ENCODE measurements around the gene PLAC1.

Gene PLAC1

GRCh38 chrX:134645936-134646543 lies 12.2 kb downstream of the PLAC1 start:
- ChIA-PET POLR2A (no interaction called here), CTCF (no interaction called here)
- Histone ChIP-seq H3K27me3 (replicated peaks in 2 of 5; ENCODE audit: control insufficient read depth in 4 of 5, insufficient read depth in 5 of 5, low read length in 4 of 5) (no peaks in the 10 kb centered on the region), H3K27ac (ENCODE audit: insufficient read depth in 1 of 2, low read depth in 1 of 2, low read length in 2 of 2, poor library complexity in 1 of 2, severe bottlenecking in 2 of 2) (no peak overlapping the region), H3K4me1 (ENCODE audit: control extremely low read depth in 1 of 4, control insufficient read depth in 4 of 4, insufficient read depth in 4 of 4, low read length in 3 of 4) (peaks cover 0 to 2% (median 0%) of the 10 kb centered on the region in 4 experiments), H3K9me3 (ENCODE audit: control extremely low read depth in 1 of 5, control insufficient read depth in 4 of 5, insufficient read depth in 2 of 5, low read depth in 1 of 5, low read length in 4 of 5) (no peaks in the 10 kb centered on the region), H3K4me3 (ENCODE audit: control insufficient read depth in 1 of 7, extremely low read depth in 1 of 7, insufficient read depth in 4 of 7, low read depth in 2 of 7, low read length in 6 of 7) (no peak overlapping the region), H3K36me3 (ENCODE audit: control insufficient read depth in 4 of 4, insufficient read depth in 4 of 4, low read length in 3 of 4) (no peaks in the 10 kb centered on the region)
- 93% methylated on average over 3 of the region's 6 CpGs for WGBS (ENCODE audit: insufficient coverage)
- DNase-seq: no peak

GRCh38 chrX:134642386-134642785 lies 15.9 kb downstream of the PLAC1 start:
- no peaks in the 10 kb centered on the region for H3K27me3 ChIP-seq (replicated peaks in 2 of 5; ENCODE audit: control insufficient read depth in 4 of 5, insufficient read depth in 5 of 5, low read length in 4 of 5)
- H3K4me3 ChIP-seq (ENCODE audit: control insufficient read depth in 1 of 7, extremely low read depth in 1 of 7, insufficient read depth in 4 of 7, low read depth in 2 of 7, low read length in 6 of 7): no peak overlapping the region
- WGBS (ENCODE audit: insufficient coverage): 70% methylated on average over 1 of the region's 1 CpG
- ChIA-PET POLR2A (no interaction called here), CTCF (interaction anchor here (0.6 to 1.3 kb wide), 3 partner anchors 14 to 119 kb away, joined by 3 read pairs; no protein-coding TSS in a partner anchor)
- no peak overlapping the region for H3K27ac ChIP-seq (ENCODE audit: insufficient read depth in 1 of 2, low read depth in 1 of 2, low read length in 2 of 2, poor library complexity in 1 of 2, severe bottlenecking in 2 of 2)
- H3K9me3 ChIP-seq (ENCODE audit: control extremely low read depth in 1 of 5, control insufficient read depth in 4 of 5, insufficient read depth in 2 of 5, low read depth in 1 of 5, low read length in 4 of 5): no peaks in the 10 kb centered on the region
- H3K4me1 ChIP-seq (ENCODE audit: control extremely low read depth in 1 of 4, control insufficient read depth in 4 of 4, insufficient read depth in 4 of 4, low read length in 3 of 4): peaks cover 0 to 3% (median 0%) of the 10 kb centered on the region in 4 experiments
- no peaks in the 10 kb centered on the region for H3K36me3 ChIP-seq (ENCODE audit: control insufficient read depth in 4 of 4, insufficient read depth in 4 of 4, low read length in 3 of 4)
- no peak for DNase-seq

GRCh38 chrX:134641346-134641745 lies 16.9 kb downstream of the PLAC1 start:
- 24% methylated on average over 2 of the region's 2 CpGs for WGBS (ENCODE audit: insufficient coverage)
- CTCF ChIA-PET: no interaction called here

GRCh38 chrX:134640914-134641313 lies 17.4 kb downstream of the PLAC1 start:
- WGBS (ENCODE audit: insufficient coverage): 72% methylated on average over 4 of the region's 4 CpGs
- ChIA-PET CTCF (no interaction called here), POLR2A (no interaction called here)
- H3K36me3 ChIP-seq (ENCODE audit: control insufficient read depth in 4 of 4, insufficient read depth in 4 of 4, low read length in 3 of 4): no peaks in the 10 kb centered on the region
- no peaks in the 10 kb centered on the region for H3K9me3 ChIP-seq (ENCODE audit: control extremely low read depth in 1 of 5, control insufficient read depth in 4 of 5, insufficient read depth in 2 of 5, low read depth in 1 of 5, low read length in 4 of 5)
- H3K4me1 ChIP-seq (ENCODE audit: control extremely low read depth in 1 of 4, control insufficient read depth in 4 of 4, insufficient read depth in 4 of 4, low read length in 3 of 4): peaks cover 0 to 3% (median 0%) of the 10 kb centered on the region in 4 experiments
- no peak overlapping the region for H3K27ac ChIP-seq (ENCODE audit: insufficient read depth in 1 of 2, low read depth in 1 of 2, low read length in 2 of 2, poor library complexity in 1 of 2, severe bottlenecking in 2 of 2)
- no peaks in the 10 kb centered on the region for H3K27me3 ChIP-seq (replicated peaks in 2 of 5; ENCODE audit: control insufficient read depth in 4 of 5, insufficient read depth in 5 of 5, low read length in 4 of 5)
- DNase-seq: no peak
- no peak overlapping the region for H3K4me3 ChIP-seq (ENCODE audit: control insufficient read depth in 1 of 7, extremely low read depth in 1 of 7, insufficient read depth in 4 of 7, low read depth in 2 of 7, low read length in 6 of 7)

More at GRCh38 chrX:134641346-134641745, 16.9 kb downstream of the PLAC1 start:
- Histone ChIP-seq H3K27me3 (replicated peaks in 2 of 5; ENCODE audit: control insufficient read depth in 4 of 5, insufficient read depth in 5 of 5, low read length in 4 of 5) (no peaks in the 10 kb centered on the region), H3K27ac (ENCODE audit: insufficient read depth in 1 of 2, low read depth in 1 of 2, low read length in 2 of 2, poor library complexity in 1 of 2, severe bottlenecking in 2 of 2) (no peak overlapping the region), H3K9me3 (ENCODE audit: control extremely low read depth in 1 of 5, control insufficient read depth in 4 of 5, insufficient read depth in 2 of 5, low read depth in 1 of 5, low read length in 4 of 5) (no peaks in the 10 kb centered on the region), H3K4me3 (ENCODE audit: control insufficient read depth in 1 of 7, extremely low read depth in 1 of 7, insufficient read depth in 4 of 7, low read depth in 2 of 7, low read length in 6 of 7) (no peak overlapping the region), H3K36me3 (ENCODE audit: control insufficient read depth in 4 of 4, insufficient read depth in 4 of 4, low read length in 3 of 4) (no peaks in the 10 kb centered on the region), H3K4me1 (ENCODE audit: control extremely low read depth in 1 of 4, control insufficient read depth in 4 of 4, insufficient read depth in 4 of 4, low read length in 3 of 4) (peaks cover 0 to 3% (median 0%) of the 10 kb centered on the region in 4 experiments)
- no peak for DNase-seq
- POLR2A ChIA-PET: no interaction called here

- 70% methylated on average over 3 of the region's 5 CpGs for WGBS (ENCODE audit: insufficient coverage)
- no peak overlapping the region for H3K4me3 ChIP-seq (ENCODE audit: control insufficient read depth in 1 of 7, extremely low read depth in 1 of 7, insufficient read depth in 4 of 7, low read depth in 2 of 7, low read length in 6 of 7)
Measured at GRCh38 chrX:134636851-134637250, 21.4 kb downstream of the PLAC1 start.

GRCh38 chrX:134634691-134635090 lies 23.6 kb downstream of the PLAC1 start:
- POLR2A ChIA-PET: no interaction called here
- peaks cover 0 to 1% (median 0%) of the 10 kb centered on the region in 4 experiments for H3K4me1 ChIP-seq (ENCODE audit: control extremely low read depth in 1 of 4, control insufficient read depth in 4 of 4, insufficient read depth in 4 of 4, low read length in 3 of 4)
- peak in 1 of 3 donors; percentile 8 for DNase-seq
- 83% methylated on average over 1 of the region's 5 CpGs for WGBS (ENCODE audit: insufficient coverage)
- H3K4me3 ChIP-seq (ENCODE audit: control insufficient read depth in 1 of 7, extremely low read depth in 1 of 7, insufficient read depth in 4 of 7, low read depth in 2 of 7, low read length in 6 of 7): no peak overlapping the region
- no peaks in the 10 kb centered on the region for H3K9me3 ChIP-seq (ENCODE audit: control extremely low read depth in 1 of 5, control insufficient read depth in 4 of 5, insufficient read depth in 2 of 5, low read depth in 1 of 5, low read length in 4 of 5)
- no peaks in the 10 kb centered on the region for H3K27me3 ChIP-seq (replicated peaks in 2 of 5; ENCODE audit: control insufficient read depth in 4 of 5, insufficient read depth in 5 of 5, low read length in 4 of 5)
- H3K36me3 ChIP-seq (ENCODE audit: control insufficient read depth in 4 of 4, insufficient read depth in 4 of 4, low read length in 3 of 4): no peaks in the 10 kb centered on the region
- H3K27ac ChIP-seq (ENCODE audit: insufficient read depth in 1 of 2, low read depth in 1 of 2, low read length in 2 of 2, poor library complexity in 1 of 2, severe bottlenecking in 2 of 2): no peak overlapping the region
- CTCF ChIA-PET: interaction anchor here (1.0 to 1.2 kb wide), 2 partner anchors 11 to 20 kb away, joined by 3 read pairs; no protein-coding TSS in a partner anchor

More at GRCh38 chrX:134636851-134637250, 21.4 kb downstream of the PLAC1 start:
- ChIA-PET CTCF (no interaction called here), POLR2A (no interaction called here)
- H3K9me3 ChIP-seq (ENCODE audit: control extremely low read depth in 1 of 5, control insufficient read depth in 4 of 5, insufficient read depth in 2 of 5, low read depth in 1 of 5, low read length in 4 of 5): no peaks in the 10 kb centered on the region
- H3K36me3 ChIP-seq (ENCODE audit: control insufficient read depth in 4 of 4, insufficient read depth in 4 of 4, low read length in 3 of 4): no peaks in the 10 kb centered on the region
- H3K27ac ChIP-seq (ENCODE audit: insufficient read depth in 1 of 2, low read depth in 1 of 2, low read length in 2 of 2, poor library complexity in 1 of 2, severe bottlenecking in 2 of 2): no peak overlapping the region
- peaks cover 0 to 3% (median 0%) of the 10 kb centered on the region in 4 experiments for H3K4me1 ChIP-seq (ENCODE audit: control extremely low read depth in 1 of 4, control insufficient read depth in 4 of 4, insufficient read depth in 4 of 4, low read length in 3 of 4)
- peak; percentile 12 to 68 (median 60) for DNase-seq
- H3K27me3 ChIP-seq (replicated peaks in 2 of 5; ENCODE audit: control insufficient read depth in 4 of 5, insufficient read depth in 5 of 5, low read length in 4 of 5): no peaks in the 10 kb centered on the region

GRCh38 chrX:134633832-134634231 lies 24.4 kb downstream of the PLAC1 start:
- Histone ChIP-seq H3K36me3 (ENCODE audit: control insufficient read depth in 4 of 4, insufficient read depth in 4 of 4, low read length in 3 of 4) (no peaks in the 10 kb centered on the region), H3K27ac (ENCODE audit: insufficient read depth in 1 of 2, low read depth in 1 of 2, low read length in 2 of 2, poor library complexity in 1 of 2, severe bottlenecking in 2 of 2) (no peak overlapping the region), H3K9me3 (ENCODE audit: control extremely low read depth in 1 of 5, control insufficient read depth in 4 of 5, insufficient read depth in 2 of 5, low read depth in 1 of 5, low read length in 4 of 5) (no peaks in the 10 kb centered on the region), H3K4me3 (ENCODE audit: control insufficient read depth in 1 of 7, extremely low read depth in 1 of 7, insufficient read depth in 4 of 7, low read depth in 2 of 7, low read length in 6 of 7) (no peak overlapping the region), H3K27me3 (replicated peaks in 2 of 5; ENCODE audit: control insufficient read depth in 4 of 5, insufficient read depth in 5 of 5, low read length in 4 of 5) (no peaks in the 10 kb centered on the region), H3K4me1 (ENCODE audit: control extremely low read depth in 1 of 4, control insufficient read depth in 4 of 4, insufficient read depth in 4 of 4, low read length in 3 of 4) (peaks cover 0 to 1% (median 0%) of the 10 kb centered on the region in 4 experiments)
- POLR2A ChIA-PET: no interaction called here
- CTCF ChIA-PET: no interaction called here
- peak in 2 of 3 donors; percentile 14 to 27 for DNase-seq
